Gastrocnemius medialis (tissue), 4 donors: Measurements from ENCODE around the gene CHP1.

Experiments used
- POLR2A ChIP-seq, 2 donors: fragments of 450-650 bp; IDR thresholded peaks; one replicate each; pipeline ENCODE4 v1.6.1; 2017; ENCODE audit warnings: antibody characterized with exemption in 2 of 2, mild to moderate bottlenecking in 2 of 2, moderate library complexity in 2 of 2
- TF ChIP-seq, protein P1 (sequence below), 5 experiments: fragments of 450-650 bp in 3 of 5; fragments of 200-600 bp in 2 of 5; sonication (generic) in 2 of 5; IDR thresholded peaks in 4 of 5; conservative IDR thresholded peaks in 1 of 5; 1 replicate in 4 of 5; 2 replicates in 1 of 5; pipeline ENCODE4 v1.5.1; 2016 to 2019; ENCODE audit warnings: antibody characterized with exemption in 5 of 5, mild to moderate bottlenecking in 3 of 5, moderate library complexity in 3 of 5

DNA sequence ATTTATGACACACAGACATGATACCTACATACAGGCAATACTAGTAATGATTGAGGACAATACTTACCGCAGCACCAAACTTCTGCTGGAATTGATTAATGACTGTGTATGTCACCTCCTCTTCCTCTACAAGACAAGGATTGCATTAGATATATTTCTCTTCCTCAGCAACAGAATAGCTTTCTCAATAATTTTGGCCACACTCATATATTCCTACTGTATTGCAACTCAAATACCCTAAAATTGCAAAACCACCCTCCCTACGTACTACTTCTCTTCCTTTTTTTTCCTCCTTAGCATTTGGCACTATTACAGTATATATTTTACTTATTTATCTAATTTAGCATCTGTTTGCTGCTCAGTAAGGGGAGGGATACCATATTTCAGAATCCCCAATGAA, 15.4 kb upstream of the CHP1 start:
- TF ChIP-seq, protein P1, sequence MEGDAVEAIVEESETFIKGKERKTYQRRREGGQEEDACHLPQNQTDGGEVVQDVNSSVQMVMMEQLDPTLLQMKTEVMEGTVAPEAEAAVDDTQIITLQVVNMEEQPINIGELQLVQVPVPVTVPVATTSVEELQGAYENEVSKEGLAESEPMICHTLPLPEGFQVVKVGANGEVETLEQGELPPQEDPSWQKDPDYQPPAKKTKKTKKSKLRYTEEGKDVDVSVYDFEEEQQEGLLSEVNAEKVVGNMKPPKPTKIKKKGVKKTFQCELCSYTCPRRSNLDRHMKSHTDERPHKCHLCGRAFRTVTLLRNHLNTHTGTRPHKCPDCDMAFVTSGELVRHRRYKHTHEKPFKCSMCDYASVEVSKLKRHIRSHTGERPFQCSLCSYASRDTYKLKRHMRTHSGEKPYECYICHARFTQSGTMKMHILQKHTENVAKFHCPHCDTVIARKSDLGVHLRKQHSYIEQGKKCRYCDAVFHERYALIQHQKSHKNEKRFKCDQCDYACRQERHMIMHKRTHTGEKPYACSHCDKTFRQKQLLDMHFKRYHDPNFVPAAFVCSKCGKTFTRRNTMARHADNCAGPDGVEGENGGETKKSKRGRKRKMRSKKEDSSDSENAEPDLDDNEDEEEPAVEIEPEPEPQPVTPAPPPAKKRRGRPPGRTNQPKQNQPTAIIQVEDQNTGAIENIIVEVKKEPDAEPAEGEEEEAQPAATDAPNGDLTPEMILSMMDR (IDR thresholded peaks at IDR 0.05 in 4 of 5, conservative IDR thresholded peaks at IDR 0.05 in 1 of 5), result no peak
- no peak for TF ChIP-seq POLR2A (IDR thresholded peaks at IDR 0.05)
